LNCAP (cell line): ENCODE data around the gene LSM12.

Experiments used
- CTCF ChIP-seq: fragments of 450-650 bp; IDR thresholded peaks from 2 replicates; pipeline ENCODE4 v1.5.1; 2017; ENCODE audit warnings: mild to moderate bottlenecking

The LSM12 gene

GRCh38 chr17:44022246-44022645, 44.2 kb downstream of the LSM12 start:
- TF ChIP-seq CTCF, result no peak

- TF ChIP-seq CTCF, result no peak
Measured at GRCh38 chr17:44014437-44015172, 51.9 kb downstream of the LSM12 start, which contains the start of gene TMEM101. TMEM101 (minus strand) TSS chr17:44014963; CDS start chr17:44014952, 11 bp downstream.

GRCh38 chr17:44014133-44014436, 52.4 kb downstream of the LSM12 start:
- TF ChIP-seq CTCF, result no peak

- TF ChIP-seq CTCF, result no peak
Measured at GRCh38 chr17:44012874-44013273, 53.6 kb downstream of the LSM12 start.

GRCh38 chr17:44012391-44012790, 54.1 kb downstream of the LSM12 start:
- TF ChIP-seq CTCF, result no peak

- TF ChIP-seq CTCF, result no peak
Measured at GRCh38 chr17:44011876-44012275, 54.6 kb downstream of the LSM12 start.

GRCh38 chr17:44010966-44011647, 55.4 kb downstream of the LSM12 start:
- no peak for TF ChIP-seq CTCF
